Measurements from ENCODE around the gene HTR2A. TPM values are rescaled to one million over a fixed set of nuclear protein-coding genes. Genes with fewer than 3 reads are reported as not detected.

The HTR2A gene
- total and polyA plus RNA-seq, 10 of the 15 experiments (the other 5 are each of a cell fraction or from before 2014, with no cell fraction given): not detected

GRCh38 chr13:46899801-46900200, 2.9 kb upstream of the HTR2A start:
- ATAC-seq: no peak
- FAIRE-seq: no peak

More at GRCh38 chr13:46899801-46900200, 2.9 kb upstream of the HTR2A start:
- SMC1A ChIA-PET (ENCODE audit: uncharacterized antibody, unreplicated experiment): no interaction called here
- Histone ChIP-seq H3K4me2 (ENCODE audit: control insufficient read depth, insufficient read depth) (no peak overlapping the region), H3K9ac (ENCODE audit: control insufficient read depth, insufficient read depth, low read length) (no peak overlapping the region), H3K9me3 (replicated peaks; ENCODE audit: control insufficient read depth, insufficient read depth, low read length) (no peaks in the 10 kb centered on the region), H3K27ac (ENCODE audit: control insufficient read depth, insufficient read depth) (no peak overlapping the region), H2AFZ (ENCODE audit: control insufficient read depth, low read depth, low read length) (no peak overlapping the region), H3K4me1 (ENCODE audit: control insufficient read depth, insufficient read depth, low read length) (no peaks in the 10 kb centered on the region), H3K4me3 (no peak overlapping the region), H3K27me3 (replicated peaks in 1 of 2; ENCODE audit: control insufficient read depth in 2 of 2, insufficient read depth in 2 of 2, low read length in 1 of 2) (peaks cover 0 to under 1% of the 10 kb centered on the region in 2 experiments; a peak in 1 of 4 replicates), H4K20me1 (ENCODE audit: control insufficient read depth, insufficient read depth) (no peaks in the 10 kb centered on the region), H3K36me3 (ENCODE audit: control insufficient read depth in 2 of 2, insufficient read depth in 2 of 2, low read length in 1 of 2) (no peaks in the 10 kb centered on the region), H3K79me2 (ENCODE audit: control insufficient read depth, insufficient read depth, low read length) (no peaks in the 10 kb centered on the region)
- TF ChIP-seq EED (IDR thresholded peaks at IDR 0.05; ENCODE audit: low read depth): no peak
- no peak for TF ChIP-seq RUNX3 (IDR thresholded peaks at IDR 0.05; ENCODE audit: low read length)
- TF ChIP-seq RCOR1 (conservative IDR thresholded peaks at IDR 0.05; ENCODE audit: low read depth, low read length): no peak
- no peak for TF ChIP-seq NR2F1 (conservative IDR thresholded peaks at IDR 0.05)
- TF ChIP-seq ZBTB33 (IDR thresholded peaks at IDR 0.05): no peak
- TF ChIP-seq MEF2A (IDR thresholded peaks at IDR 0.05; ENCODE audit: insufficient read depth, low read depth, low read length): no peak
- no peak for TF ChIP-seq ZNF384 (IDR thresholded peaks at IDR 0.05; ENCODE audit: borderline replicate concordance, low read depth, low read length)
- TF ChIP-seq JUND (IDR thresholded peaks at IDR 0.05; ENCODE audit: low read depth, low read length): no peak
- no peak for TF ChIP-seq CREM (IDR thresholded peaks at IDR 0.05; ENCODE audit: low read depth)
- TF ChIP-seq MYB (IDR thresholded peaks at IDR 0.05; ENCODE audit: borderline replicate concordance, low read depth, low read length): no peak
- 58% methylated on average over 5 of the region's 5 CpGs for WGBS (ENCODE audit: insufficient coverage, insufficient replicate concordance, low lambda C conversion rate, missing lambda C conversion rate)
- CTCF ChIA-PET: interaction anchor here (1.2 kb wide), 1 partner anchor 13 kb away, joined by 3 read pairs; no protein-coding TSS in a partner anchor
- DNase-seq (ENCODE audit: low read depth, low spot score): no peak
- in situ Hi-C loops (cut with MboI): loop anchor here (10.0 kb wide), 1 partner anchor 875 kb away; no protein-coding TSS in a partner anchor
- intact Hi-C loops (cut with micrococcal nuclease; ENCODE audit: unreplicated experiment): loop anchor here (10.0 kb wide), 1 partner anchor 695 kb away; no protein-coding TSS in a partner anchor
- POLR2A ChIA-PET: no interaction called here
- RAD21 ChIA-PET (ENCODE audit: unreplicated experiment): no interaction called here
- BruUV-seq (replicated peaks): no TSS peak

Measured in GM12878 (cell line).